Hematopoietic multipotent progenitor cell (in vitro differentiated cells): ENCODE data around the gene POU3F3. TPM values are rescaled to one million over a fixed set of nuclear protein-coding genes. Genes with fewer than 3 reads are reported as not detected.

ENCODE experiments used
- DNase-seq, 3 donors: peaks; one replicate each; pipeline ENCODE4 v3.0.0-alpha.2; 2011 to 2015; ENCODE audit warnings: low read depth in 2 of 3, low spot score in 2 of 3
- total RNA-seq: library from RNA; depleted of rRNA; stranded (reverse); fragments of >200 nt; gene quantifications from one replicate; pipeline ENCODE4 v1.2.3, GENCODE V29; 2012

POU3F3 gene
- total RNA-seq, 1 donor: not detected

DNA sequence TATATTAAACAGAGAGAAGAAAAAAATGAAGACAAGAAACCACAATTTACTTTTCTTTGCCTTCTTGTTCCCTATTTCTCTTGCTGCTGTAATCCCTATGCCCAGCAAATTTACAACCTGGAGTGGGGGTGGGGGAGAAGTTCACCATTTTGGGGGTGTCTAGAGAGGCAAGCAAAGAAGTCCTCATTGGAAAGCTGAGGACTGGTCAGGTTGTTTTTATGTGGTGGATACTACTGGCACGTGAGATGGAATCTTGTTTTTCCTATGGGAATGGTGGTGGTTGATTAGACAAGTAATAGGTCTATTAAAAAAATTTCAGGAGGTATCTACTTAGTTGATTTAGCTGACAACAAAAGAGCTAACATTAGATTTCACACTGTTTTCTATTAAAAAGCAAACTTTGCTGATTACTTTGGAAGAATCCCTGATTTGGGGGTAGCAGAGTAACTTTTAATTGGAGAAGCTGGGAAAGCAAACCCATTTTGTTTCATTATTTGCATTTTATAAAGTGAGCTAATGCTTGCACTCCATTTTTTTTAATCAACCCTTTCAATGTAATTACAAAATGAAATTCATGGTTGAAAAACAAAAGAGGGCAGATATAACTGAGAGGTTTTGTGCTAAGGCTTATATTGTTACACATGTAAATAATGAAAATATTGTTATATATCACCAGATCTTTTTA lies 6.0 kb downstream of the POU3F3 start:
- DNase-seq: no peak

GRCh38 chr2:104860451-104860790 lies 6.5 kb downstream of the POU3F3 start:
- no peak for DNase-seq

GRCh38 chr2:104861351-104862057 lies 7.6 kb downstream of the POU3F3 start:
- DNase-seq: peak in 1 of 3 donors; percentile 29

DNA sequence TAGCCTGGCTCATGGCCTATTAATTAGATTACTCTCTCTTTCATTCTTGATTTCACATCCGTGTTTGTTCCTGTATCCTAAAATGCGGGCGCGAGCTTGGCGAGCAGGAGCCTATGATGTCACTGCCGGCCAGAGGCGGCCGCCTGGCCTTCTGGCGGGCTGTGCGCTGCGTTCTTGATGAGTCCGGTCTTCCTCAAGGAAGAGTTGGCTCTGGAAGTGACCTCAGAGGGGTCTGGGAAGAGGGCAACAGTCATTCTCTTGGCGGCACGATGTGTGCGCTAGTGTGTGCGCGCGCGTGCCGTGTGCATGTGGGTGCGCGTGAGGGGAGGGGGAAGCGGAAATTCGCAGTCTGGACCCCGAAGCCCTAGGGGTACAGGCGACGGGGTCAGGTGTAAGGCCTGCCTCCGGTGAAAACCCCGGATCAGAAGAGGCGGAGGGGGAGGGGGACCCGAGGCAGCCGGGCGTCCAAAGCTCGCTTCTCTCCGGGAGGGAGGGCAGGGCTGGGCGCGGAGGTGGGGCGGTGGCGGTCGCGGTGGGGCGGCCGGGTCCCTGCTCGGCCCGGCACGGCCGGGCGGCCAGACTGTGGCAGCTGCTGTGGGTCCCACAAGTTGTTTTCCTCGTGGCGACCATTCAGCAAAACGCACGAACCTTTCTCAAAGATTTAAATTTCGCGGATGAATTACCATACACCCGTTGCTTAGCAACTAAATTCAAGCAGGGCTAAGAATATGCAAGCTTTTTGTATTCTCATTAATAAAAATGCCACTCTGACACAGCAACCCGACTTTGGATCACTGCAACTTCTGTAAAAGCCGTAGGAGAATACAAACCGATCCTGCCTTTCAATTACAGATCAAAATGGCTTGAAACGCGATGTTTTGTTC lies 8.4 kb downstream of the POU3F3 start:
- DNase-seq: peak in 1 of 3 donors; percentile 58

DNA sequence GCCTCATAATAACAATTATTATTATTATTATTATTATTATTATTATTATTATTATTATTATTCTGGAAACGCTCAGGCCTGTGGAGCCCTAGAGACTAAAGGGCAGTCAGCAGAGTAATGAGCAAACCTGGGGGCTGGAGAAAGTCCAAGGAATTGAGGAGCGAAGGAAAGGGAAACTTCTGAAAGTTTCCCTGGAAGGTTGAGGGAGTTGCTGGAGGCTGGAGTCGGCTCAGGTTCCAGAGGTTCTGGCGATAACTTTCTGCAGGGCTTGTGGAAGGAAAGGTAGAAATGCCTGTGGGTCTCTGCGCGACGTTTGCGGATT lies 9.2 kb downstream of the POU3F3 start:
- DNase-seq: no peak

DNA sequence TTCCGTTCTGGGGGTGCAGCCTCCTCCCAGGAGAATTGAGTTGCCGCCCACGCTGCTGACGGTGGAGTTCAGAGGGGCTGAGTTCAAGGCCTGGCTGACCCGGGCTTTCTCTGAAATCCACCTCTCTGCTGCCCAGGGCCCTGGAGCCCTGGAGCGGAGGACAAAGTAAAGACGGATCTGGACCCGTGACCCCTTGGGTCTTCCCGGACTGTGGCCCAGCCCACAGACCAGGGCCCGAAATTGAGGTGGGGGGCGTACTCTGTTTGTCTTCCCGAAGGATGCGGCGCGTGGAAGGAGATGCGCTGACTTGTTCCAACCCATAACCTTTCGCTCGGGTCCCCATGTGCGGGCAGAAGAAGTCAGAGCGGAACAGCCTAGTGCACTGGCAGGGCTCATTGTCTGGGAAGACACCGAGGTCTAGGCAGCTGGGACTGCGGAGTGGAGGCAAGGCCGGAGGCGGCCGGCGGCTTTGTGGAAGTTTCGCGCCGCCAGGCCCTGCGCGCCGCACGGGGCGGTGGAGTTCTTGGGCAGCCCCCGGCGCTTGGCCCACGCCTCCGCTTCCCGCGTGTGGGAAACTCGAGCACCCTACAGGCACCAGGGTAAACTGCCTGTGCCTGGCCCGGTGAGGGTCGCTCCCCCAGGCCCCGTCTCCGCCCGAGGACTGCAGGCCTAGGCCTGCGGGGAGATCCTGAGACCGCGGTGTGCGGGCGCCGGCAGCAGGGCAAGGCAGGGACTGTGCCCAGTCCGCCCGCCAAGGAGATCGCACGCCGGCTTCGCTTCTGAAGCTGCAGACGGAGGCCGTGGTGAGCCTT lies 9.8 kb downstream of the POU3F3 start:
- no peak for DNase-seq

- no peak for DNase-seq
Observed at GRCh38 chr2:104864280-104865095, 10.6 kb downstream of the POU3F3 start.

GRCh38 chr2:104865096-104865470 lies 11.2 kb downstream of the POU3F3 start:
- no peak for DNase-seq

DNA sequence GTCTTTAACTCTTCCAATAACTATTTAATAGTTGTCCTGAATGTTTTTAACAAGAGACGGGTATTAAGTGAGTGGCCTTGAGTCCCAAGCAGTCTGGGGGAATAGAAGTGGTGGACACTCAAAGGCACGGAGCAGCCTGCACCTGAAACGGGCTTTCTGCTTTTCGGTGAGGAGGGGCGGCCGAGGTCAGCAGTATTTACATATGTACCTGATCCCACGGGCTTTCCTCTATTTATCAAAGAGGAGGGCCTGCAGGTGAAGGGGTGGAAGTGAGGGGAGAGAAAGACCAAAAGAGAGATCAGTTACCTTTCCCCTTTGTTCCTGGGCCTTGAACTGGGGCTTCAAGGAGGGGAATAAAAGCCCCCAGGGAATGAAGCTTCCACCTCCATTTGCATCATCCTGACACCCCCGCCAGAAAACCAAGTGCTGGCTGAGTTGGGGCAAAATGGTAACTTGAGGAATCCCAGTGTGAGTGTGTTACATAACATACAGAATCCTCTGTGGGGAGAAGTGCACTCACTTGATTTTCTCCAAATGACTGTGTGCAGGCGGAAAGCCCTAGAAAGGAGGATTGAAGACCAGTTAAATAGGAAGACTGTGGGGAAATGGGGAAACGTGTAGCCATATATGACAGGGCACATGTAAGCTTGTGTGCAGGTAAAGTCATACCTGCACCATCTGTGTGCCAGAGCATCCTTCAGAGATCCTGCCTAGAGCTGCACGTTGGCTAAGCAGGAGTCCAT lies 12.4 kb downstream of the POU3F3 start:
- DNase-seq: no peak

- DNase-seq: no peak
Observed at GRCh38 chr2:104866883-104867812, 13.2 kb downstream of the POU3F3 start.

DNA sequence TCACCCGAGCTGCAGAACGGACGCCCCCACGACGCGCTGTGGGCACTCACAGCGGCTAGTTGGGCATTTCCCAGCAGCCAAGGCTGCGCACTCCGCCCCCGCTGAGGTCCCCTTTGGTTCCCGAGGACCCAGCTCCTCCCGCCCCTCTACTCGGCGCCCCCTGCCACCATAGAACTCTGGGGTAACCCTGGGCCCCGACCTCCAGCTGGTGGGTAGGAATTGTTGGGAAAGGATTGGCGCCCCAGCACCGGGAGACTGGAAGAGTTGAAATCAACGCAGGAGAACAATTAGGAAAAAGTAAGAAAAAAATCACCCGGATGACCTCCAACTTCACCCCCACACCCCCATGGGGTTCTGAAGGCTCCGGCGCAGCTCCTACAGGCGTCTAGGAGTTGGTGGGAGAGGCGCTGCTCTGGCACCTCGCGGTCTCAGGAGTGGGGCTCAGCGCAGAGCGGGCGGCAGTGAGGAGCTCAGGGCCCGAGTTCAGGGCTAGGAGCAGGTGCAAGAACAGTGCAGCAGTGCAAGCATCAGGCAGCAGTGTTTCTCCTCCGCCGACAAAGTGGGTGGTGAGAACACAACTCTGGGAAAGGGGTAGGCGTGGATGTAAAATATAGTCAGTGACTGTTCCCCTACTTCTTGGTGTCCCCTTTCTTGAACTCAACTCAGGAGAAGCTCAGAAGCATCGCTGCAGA lies 14.0 kb downstream of the POU3F3 start:
- DNase-seq: no peak

DNA sequence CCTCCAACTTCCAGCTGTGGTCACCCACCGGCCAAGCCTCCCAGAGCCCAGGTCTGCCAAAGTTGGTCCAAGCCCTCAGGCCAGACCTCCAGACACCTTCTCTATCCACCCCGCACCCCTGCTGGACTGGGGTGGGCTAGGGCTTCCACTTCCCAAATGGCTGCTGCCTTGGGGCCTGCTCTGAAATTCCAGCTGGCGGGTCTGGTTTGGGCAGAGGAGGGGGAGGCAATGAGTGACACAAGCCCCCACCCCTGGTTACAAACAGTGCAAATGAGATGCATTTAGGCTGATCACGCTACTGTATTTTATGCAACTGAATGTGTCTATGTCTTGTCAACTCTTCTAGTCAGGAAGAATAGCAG lies 14.6 kb downstream of the POU3F3 start:
- DNase-seq: no peak

DNA sequence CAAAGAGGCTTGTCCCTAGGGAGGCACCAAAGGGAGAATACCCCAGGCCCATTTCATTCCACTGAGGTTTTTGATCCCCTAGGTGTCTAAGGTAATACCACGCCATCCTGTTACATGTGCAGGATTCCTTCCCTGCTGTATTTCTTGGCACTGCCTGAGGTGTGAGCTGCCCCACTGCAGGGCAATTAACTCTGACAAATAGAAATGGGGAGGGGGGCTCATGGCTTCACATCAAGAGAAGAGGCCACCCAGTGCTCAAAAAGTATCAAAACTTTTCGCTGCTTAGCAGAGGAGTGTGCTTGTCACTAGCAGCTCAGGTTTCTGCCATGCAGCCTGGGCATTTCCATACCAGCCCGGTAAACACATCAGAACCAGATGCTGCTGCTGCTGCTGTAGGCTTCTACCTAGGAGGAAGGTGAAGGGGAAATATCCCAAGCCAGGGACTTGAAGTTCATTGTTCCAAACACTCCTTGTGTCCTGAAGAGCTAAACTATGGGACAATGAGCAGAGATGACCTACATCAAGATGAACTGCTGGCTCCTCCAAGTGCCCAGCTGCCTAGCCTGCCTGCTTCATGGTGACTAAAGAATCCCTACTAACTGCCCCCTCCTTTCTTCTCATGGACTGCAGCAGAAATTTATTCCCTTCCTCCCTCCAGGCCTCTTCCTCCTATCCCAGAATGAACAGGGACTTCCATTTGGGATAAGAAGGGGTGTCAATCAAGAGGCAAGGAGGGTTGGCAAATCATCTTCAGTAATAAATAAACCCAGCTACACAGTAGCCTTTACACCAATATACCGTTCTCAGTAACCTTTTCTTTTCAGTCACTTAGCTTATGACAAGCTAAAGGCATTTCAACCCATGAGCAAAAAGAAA lies 16.4 kb downstream of the POU3F3 start:
- no peak for DNase-seq

- DNase-seq: no peak
Observed at GRCh38 chr2:104871649-104871971, 17.7 kb downstream of the POU3F3 start.

- peak in 1 of 3 donors; percentile 35 for DNase-seq
Observed at GRCh38 chr2:104871972-104872865, 18.3 kb downstream of the POU3F3 start.
